HG03097 (cell line): ENCODE measurements around the gene CCDC80.

Source experiments
- ATAC-seq: cut with Tn5 transposase; IDR thresholded peaks from one replicate; pipeline ENCODE4 v1.9.1; 2021; ENCODE audit not compliant: unreplicated experiment, low FRiP score

The CCDC80 gene

DNA sequence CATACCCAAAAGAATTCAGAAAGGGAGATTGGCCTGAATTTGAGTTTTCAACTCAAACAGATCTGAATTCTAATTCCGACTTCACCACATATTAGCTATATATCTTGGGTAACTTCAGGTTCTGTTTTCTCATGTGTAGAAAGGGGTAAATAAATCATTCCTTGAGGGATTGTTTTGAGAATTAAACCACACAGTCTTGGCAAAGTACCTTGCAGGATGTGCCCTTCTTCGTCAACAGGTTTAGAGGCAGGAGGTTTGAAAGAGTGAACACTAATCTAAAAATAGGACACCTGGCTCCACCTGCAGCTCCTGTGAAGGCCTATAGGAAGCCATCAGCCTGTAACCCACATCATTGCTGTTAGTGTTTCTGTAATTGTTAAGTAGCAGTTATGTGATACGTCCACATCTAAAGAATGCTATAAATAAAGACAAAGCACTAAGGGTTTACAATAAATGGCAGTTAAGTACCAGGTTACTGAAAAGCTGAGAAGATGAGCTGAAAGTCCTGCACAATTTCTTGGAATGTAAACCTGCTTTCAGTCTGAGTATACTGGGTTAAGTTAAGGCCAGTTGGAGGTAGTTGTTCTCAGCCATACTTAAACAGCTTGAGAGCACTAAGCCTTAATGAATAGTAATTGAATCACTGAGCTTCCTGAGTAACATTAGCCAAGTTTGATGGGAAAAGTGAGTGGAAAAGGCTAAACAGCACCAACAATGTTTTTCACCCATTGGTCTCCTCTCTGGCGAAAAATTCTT is 6.0 kb downstream of the CCDC80 start:
- ATAC-seq = no peak

DNA sequence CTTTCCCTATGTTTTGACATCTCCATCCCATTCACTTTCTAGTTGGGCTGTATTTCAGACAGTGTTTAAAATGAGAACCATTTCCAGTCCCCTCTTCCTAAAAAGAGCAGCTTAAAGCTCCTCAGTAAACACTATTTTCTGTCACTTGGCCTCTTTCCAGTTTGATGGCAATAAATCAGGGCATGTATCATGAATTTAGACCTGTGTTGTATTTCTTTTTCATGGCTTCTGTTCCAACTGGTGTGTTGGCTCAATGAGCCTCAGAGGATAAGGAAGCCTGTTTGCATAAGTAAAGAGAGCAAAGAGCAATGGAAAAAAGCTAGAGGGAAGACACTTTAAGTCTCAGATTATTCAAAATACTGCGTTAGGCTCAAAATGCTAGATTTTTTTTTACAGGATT is 7.2 kb downstream of the CCDC80 start:
- no peak for ATAC-seq

DNA sequence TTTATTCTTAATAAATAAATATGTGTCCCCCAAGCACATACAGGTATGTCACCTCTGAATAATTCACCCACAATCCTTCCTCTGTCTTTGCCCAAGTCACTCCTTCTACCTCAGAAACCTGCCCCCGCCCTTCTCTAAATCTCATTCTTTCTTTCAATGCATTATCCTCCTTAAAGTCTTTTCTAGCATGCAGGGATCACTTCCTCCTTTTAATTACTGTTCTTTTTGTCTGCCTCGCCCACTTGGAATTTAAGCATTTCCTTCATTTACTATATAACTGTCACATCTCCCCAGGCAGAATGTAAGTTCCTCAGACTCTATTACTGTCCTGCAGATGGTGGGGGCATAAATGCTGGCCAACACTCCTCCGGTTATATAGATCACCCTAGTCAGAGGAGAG is 7.8 kb downstream of the CCDC80 start:
- ATAC-seq = no peak

DNA sequence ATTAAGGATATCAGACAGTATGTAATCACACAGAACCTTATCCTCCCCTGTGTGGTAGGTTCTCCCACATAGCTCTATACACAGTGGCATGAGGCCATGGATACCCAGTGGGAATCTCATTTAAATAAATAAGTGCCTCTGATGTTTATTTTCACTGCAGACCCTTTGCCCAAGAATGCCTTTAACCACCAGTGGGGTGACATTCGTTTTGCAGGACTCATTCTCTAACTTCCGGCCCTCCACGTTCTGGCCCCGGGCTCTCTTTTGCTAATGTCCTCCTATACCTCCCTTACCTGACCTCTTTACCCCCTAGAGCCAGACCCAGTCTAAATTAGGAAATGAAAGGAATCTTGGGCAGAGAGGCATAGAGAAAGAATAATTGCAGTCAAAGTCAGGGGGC is 8.3 kb downstream of the CCDC80 start:
- no peak for ATAC-seq

DNA sequence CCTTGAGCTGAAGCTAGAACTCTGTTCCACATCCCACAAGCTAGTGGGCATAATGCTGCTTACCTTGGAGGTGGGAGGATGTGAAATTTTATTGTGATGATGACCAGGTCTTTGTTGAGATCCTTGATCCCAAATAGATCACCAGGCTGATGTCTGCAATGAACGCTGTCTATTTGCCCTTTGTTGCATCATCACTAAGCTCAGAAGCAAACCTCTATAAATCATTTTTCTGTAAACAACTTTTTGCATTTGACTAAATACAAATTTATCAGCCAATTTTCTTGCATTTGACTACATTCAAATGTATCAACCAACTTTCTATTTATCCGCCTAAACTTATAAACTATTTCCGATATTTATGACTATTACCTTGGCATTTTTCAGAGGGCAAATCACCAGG is 9.7 kb downstream of the CCDC80 start:
- ATAC-seq = no peak

DNA sequence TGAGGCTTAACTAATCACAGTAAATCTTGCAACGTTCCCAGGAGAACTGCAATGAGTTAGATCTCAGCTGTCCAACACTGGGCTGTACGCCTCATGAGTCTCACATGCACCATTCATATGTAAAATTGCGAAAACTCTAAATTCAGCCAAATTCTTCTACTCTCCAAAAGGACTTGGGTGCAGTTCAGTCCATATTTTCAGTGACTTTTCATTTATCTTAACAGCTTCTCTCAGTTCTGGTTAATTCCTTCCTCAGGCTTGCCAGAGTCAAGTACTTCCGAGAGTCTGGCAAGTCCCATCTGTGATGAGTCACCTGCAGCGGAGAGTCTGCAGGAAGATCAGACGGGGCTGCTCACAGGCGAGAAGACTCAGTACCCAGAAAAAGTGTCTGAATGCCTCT is 11.5 kb downstream of the CCDC80 start:
- no peak for ATAC-seq

DNA sequence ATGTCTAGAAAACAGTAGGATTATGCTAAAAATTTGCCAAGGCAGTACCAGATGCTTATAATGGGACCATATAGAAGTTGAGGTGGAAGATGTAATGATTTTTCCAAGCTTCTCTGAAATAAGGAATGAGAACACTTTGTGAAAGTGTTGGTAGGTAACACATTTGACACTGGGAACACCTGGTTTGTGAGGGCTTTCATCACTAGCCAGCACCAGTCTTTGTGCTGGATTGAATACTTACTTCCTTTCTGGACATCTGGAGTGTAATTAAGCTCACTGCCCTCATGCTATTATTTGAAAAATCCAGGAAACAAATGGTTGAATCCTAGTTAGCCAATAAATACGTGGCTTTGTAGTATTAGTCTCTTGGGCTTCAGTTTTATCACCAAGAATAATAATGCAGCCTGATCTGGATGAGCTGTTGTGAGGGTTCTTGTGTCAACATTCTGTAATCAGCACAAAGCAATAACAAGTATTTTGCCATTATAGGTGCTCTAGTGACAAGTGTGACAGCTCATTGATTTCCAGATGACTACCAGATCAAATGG is 12.9 kb downstream of the CCDC80 start:
- ATAC-seq = no peak

DNA sequence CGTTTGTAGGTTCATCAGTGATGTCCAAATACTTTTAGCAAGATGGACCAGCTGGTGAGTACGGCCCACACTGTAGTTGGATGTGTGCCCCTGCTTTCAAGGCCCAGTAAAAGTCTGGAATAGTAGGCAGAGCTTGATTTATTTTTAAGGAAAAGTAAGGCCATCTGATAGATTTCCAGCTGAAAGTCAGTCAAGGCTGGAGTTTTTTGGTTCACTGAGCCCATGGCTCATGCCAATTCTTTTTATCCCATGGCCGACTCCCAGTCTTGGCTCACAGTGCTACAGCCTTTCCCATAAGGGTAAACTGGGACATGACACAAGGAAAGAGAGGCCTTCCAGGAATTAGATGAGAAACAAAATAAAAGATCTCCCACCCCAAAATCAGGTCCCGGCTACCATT is 13.5 kb downstream of the CCDC80 start:
- no peak for ATAC-seq

DNA sequence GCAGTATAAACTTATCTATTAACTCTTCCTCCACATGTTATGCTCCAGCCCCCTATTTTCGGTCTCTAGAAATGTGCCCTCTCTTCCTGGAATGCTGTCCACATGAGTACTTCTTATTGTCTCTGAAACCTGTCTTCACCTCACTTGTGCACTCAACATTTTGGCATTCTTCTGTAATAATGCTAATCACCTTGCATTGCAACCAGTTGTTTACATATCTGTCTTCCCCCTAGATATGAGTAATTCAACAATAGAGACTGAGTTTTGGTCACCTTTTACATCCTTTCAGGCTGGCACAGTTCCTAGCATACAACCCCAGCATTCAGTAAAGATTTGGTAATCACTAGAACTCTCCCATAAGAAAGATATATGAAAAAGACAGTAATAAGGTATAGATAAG is 17.2 kb downstream of the CCDC80 start:
- ATAC-seq = no peak

DNA sequence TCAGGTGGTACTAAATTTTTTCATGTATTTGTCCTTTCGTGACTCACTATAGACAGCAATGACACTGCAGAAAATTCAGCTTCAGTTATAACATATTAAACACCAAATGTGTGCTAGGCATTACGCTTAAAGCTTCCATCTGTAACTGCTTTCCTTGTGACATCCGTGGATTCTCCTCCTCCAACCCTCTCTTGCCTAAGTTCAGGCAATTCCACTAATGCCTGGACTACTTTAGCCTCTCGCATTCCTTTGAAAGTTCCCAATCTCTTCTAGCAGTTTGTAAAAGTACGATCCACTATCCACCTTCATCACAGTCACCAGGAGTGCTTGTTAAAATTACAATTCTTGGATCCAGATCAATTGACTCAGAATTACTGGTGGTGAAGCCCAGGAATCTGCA is 17.7 kb downstream of the CCDC80 start:
- no peak for ATAC-seq

DNA sequence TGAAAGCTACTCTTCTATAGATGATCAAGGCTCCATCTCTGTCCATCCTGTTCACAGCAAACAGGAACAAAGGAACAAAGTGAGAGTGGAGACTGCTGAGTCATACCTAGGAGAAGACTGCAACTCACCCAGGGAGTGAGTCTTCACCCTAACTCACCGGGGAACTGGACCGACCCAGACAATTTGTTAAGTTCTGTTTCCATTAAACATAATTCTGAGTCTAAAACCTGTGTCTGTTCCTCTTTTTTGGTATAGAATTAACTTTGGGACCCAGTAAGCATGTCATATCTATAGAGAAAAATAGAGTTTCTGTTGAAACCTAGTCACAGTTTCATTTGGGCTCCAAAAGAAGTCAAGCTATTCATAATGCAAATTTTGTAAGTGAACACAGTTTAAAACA is 21.6 kb downstream of the CCDC80 start:
- ATAC-seq = peak; percentile 44

DNA sequence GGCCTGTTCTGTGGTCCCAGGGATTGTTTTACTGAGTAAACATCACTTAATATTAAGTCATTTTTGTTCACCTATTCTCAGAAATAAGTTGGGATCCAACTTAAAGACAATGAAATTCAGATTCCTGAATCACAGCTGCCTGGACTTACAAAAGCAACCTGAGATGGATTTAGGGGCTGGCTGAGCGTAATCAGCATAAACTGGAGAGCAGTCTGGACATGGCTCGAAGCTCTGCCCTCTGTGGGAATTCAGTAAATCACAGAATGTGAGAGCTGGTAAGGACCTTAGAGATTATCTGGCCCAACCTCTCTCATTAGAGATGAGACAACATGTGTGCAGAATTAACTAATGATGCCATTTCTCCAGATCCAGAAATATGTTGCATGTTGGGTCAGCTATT is 23.7 kb downstream of the CCDC80 start:
- ATAC-seq = no peak

DNA sequence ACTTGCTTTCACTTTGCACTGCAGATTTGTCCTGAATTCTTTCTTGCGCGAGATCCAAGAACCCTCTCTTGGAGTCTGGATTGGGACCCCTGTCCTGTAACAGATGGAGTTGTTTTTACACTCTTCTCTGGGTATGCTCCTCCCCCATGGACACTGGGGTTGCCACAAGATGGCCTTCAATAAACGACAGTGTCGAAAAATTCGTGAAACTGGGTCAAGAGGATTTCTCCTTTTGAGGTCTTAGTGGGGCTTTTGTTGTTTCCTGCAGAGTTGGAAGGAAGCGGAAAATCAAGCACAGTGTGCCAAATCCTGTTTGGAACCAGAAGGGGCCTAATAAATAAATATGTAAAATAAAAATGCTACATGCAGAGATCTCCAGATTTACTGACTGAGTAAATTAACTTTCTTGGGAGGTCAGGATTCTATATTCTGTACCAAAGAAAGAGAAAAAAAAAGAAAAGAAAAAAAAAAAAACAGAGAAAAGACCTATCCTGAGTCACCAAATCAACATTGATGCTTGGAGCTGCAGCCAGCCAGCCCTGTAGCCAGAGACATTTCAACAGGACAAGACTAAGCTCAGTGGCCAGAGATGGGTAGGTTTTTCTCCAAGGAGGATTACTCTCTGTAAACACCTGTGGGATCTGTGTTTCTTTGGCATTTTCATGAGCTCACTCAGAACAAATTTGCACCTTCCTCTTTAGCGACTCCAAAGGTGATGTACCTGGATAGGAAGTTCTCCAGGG is 24.8 kb downstream of the CCDC80 start:
- no peak for ATAC-seq

DNA sequence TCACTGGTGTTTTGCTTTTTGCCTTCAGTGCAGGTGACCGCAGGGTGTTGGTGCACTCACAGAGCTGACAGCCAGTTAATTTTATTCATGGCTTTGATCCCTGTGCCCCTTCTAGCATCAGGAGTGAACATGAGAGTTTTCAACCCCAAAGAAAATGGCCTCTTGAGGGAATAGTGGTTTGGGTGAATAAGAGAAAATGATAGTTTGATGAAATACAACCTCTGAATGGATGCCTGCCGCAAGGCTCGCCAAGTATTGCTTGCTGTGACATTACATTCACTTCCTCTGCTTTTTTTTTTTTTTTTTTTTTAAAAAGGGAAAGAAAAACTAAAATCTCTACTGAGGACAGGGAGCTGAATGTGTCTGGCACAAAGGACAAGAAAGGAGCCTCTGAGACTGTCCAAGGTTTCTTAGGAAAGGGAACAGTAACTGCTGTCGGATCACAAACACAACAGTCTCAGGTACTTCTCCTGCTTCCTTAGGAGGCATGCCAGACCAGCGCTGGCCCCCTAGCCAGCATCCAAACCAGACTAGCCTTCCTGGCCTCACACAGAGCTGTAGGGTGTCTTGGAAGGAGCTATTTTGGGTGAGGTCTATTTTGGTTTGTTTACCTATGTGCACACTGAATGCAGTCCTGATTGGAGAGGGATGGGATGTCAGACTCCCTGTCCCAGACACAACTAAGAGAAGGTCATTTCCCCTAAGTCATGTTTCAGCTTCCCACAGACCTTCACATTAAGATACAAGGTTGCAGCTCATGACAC is 29.0 kb downstream of the CCDC80 start:
- no peak for ATAC-seq

DNA sequence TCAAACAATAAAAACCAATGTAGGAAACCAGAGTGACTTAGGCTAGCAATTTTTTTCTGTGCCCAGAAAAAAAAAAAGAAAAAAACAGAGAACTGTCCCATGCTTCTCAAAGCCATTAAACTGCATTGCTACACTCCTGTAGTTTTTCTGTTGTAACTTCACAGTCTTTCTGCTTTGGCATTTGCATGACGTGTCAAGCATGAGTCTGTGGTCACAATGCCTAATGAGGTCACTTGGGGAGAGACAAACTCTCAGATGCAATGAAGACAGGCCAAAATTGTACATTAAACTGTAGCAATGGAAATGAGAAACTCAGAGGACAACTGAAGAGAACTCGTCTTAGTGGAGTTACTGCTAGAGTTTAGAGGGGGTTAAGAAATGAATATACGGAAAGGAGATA is 30.8 kb downstream of the CCDC80 start:
- no peak for ATAC-seq

DNA sequence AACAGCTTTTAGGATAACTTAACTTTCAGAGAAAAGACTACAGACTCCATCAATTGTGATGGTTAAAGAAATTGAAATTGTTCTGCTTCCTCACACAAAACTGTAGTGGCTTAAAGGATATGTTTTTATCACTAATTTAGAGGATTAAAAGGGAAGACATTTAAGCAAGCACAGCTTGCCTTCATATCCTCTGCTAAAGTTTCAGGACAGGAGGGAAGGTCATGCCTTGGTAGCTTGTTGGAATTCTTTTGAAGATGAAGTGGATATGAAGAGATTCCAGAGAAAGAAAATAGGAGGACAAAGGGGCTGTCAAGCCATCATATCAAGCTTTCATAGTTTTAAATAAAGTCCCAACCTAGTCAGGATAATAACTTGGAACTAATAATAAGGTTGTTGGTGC is 33.1 kb downstream of the CCDC80 start:
- no peak for ATAC-seq

DNA sequence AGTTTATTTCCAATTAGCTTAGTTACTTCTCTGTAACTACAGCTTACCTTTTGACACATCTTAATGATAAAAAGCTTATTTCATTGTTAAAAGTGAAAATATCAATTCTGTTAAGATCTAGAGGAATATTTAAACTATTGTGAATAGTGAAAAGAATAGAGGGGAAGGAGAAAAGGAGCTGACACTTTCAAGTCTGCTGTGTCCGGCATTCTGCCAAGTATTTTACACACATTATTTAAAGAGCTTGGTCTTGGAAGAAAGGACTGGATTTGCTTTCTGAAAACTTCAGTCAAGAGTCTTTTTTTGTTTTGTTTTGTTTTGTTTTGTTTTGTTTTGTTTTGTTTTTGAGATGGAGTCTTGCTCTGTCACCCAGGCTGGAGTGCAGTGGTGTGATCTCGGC is 34.8 kb downstream of the CCDC80 start:
- no peak for ATAC-seq

DNA sequence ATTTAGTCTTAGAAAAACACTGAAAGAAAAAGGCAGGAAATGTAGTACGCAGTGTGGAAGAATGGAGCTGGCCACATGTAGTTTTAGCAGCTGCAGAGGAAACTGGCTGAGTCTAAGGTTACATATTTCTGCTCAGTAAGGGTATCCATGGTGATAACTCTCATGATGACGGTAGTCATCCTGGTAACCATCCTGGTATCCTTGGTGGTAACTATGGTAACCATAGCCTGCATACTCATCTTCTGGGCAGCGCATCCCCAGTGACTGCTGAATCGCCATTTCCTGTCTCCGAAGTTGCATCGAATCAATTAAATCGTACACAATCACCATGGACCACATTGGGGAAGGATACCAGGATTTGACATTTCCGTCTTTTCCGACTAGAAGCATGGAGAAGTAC is 35.7 kb downstream of the CCDC80 start:
- ATAC-seq = no peak

DNA sequence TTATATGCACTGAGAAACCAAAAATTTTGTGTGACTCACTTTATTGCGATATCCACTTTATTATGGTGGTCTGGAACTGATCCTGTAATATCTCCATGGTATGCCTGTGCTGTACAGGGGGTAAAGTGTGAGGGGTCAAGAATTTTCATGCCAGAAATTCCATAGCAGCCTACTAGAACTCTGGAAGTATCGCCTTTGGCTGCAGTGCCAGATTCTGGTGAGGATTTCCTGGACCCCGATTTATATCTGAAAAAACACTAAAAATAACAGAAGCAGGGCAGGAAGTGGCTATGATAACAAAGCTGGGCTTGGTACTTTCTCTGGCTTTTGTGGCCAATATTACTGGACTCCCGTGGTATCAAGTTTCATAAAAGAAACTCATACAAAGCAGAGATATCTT is 36.4 kb downstream of the CCDC80 start:
- ATAC-seq = no peak

DNA sequence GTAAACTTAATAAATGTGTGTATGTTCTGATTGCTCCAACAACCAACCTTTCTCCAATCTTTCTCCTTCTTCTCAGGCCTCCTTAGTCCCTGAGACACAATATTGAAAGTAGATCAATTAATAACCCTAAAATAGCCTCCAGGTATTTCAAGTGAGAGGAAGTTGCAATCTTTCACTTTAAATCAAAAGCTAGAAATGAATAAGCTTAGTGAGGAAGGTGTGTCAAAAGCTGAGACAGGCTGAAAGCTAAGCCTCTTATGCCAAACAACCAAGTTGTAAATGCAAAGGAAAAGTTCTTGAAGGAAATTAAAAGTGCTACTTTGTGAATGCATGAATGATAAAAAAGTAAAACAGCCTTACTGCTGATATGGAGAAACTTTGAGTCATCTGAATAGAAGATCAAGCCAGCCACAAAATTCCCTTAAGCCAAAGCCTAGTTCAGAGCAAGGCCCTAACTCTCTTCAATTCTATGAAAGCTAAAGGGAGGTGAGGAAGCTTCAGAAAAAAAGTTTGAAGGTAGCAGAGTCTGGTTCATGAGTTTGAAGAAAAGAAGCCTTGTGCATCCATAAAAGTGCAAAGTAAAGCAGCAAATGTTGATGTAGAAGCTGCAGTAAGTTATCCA is 38.6 kb downstream of the CCDC80 start:
- no peak for ATAC-seq

DNA sequence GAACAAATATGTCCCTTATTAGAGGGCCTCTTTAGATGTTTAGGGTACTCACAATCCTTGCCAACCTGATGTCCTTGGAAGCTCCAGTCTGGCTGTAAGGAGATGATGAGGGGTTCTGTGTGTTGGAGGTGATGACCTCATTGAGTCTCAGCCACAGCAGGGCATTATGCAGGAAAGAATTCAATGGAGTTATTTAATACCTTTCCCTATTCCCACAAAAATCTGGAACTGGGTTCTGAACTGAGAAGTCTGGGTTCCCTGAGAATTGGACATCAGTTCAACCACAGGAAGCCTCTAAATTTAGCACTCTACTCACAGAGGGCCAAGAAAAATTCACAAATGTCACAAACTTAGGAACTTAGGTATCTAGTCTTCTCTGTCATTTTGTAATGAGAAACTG is 42.2 kb downstream of the CCDC80 start:
- ATAC-seq = no peak
